ENCODE results near the gene PI3. TPM values are rescaled to one million over a fixed set of nuclear protein-coding genes. Genes with fewer than 3 reads are reported as not detected.

The PI3 gene
- total RNA-seq, 2 donors from 2014 or later: not detected

GRCh38 chr20:45173522-45173921, 1.2 kb upstream of the PI3 start:
- ATAC-seq (no peak), DNase-seq (ENCODE audit: low spot score in 2 of 2) (no peak)
- Mint-ChIP-seq H3K27ac (no peak overlapping the region), H3K36me3 (no peaks in the 10 kb centered on the region), H3K9me3 (no peaks in the 10 kb centered on the region)

GRCh38 chr20:45176526-45177267, 2.0 kb downstream of the PI3 start:
- H3K9me3 Mint-ChIP-seq: no peaks in the 10 kb centered on the region
- H3K27ac Mint-ChIP-seq: no peak overlapping the region
- ATAC-seq (no peak), DNase-seq (ENCODE audit: low spot score in 2 of 2) (no peak)
- no peaks in the 10 kb centered on the region for H3K36me3 Mint-ChIP-seq

- no peak overlapping the region for H3K27ac Mint-ChIP-seq
- ATAC-seq: no peak
- H3K9me3 Mint-ChIP-seq: no peaks in the 10 kb centered on the region
- no peak for DNase-seq (ENCODE audit: low spot score in 2 of 2)
- no peaks in the 10 kb centered on the region for H3K36me3 Mint-ChIP-seq
These were observed 4.5 kb downstream of the PI3 start for GRCh38 chr20:45179166-45179565.

- Mint-ChIP-seq H3K9me3 (no peaks in the 10 kb centered on the region), H3K36me3 (no peaks in the 10 kb centered on the region), H3K27ac (no peak overlapping the region)
- DNase-seq (ENCODE audit: low spot score in 2 of 2) (no peak), ATAC-seq (no peak)
These were observed 6.9 kb downstream of the PI3 start for GRCh38 chr20:45181639-45182038.

- ATAC-seq (no peak), DNase-seq (ENCODE audit: low spot score in 2 of 2) (no peak)
- Mint-ChIP-seq H3K27ac (no peak overlapping the region), H3K36me3 (no peaks in the 10 kb centered on the region), H3K9me3 (no peaks in the 10 kb centered on the region)
These were observed 8.4 kb downstream of the PI3 start for GRCh38 chr20:45183084-45183483.

- Mint-ChIP-seq H3K9me3 (no peaks in the 10 kb centered on the region), H3K36me3 (no peaks in the 10 kb centered on the region), H3K27ac (no peak overlapping the region)
- no peak for ATAC-seq
- DNase-seq (ENCODE audit: low spot score in 2 of 2): no peak
These were observed 13.0 kb downstream of the PI3 start for GRCh38 chr20:45187693-45188092.

GRCh38 chr20:45189067-45189609, 14.4 kb downstream of the PI3 start:
- ATAC-seq (no peak), DNase-seq (ENCODE audit: low spot score in 2 of 2) (no peak)
- no peak overlapping the region for H3K27ac Mint-ChIP-seq
- H3K9me3 Mint-ChIP-seq: no peaks in the 10 kb centered on the region
- no peaks in the 10 kb centered on the region for H3K36me3 Mint-ChIP-seq

- Mint-ChIP-seq H3K9me3 (no peaks in the 10 kb centered on the region), H3K27ac (no peak overlapping the region), H3K36me3 (no peaks in the 10 kb centered on the region)
- ATAC-seq: no peak
- no peak for DNase-seq (ENCODE audit: low spot score in 2 of 2)
These were observed 15.2 kb downstream of the PI3 start for GRCh38 chr20:45189861-45190260.

- no peak for DNase-seq (ENCODE audit: low spot score in 2 of 2)
- H3K36me3 Mint-ChIP-seq: no peaks in the 10 kb centered on the region
- H3K9me3 Mint-ChIP-seq: no peaks in the 10 kb centered on the region
- no peak for ATAC-seq
- no peak overlapping the region for H3K27ac Mint-ChIP-seq
These were observed 17.2 kb downstream of the PI3 start for GRCh38 chr20:45191926-45192325.

GRCh38 chr20:45193331-45193730, 18.6 kb downstream of the PI3 start:
- DNase-seq (ENCODE audit: low spot score in 2 of 2) (no peak), ATAC-seq (no peak)
- Mint-ChIP-seq H3K36me3 (no peaks in the 10 kb centered on the region), H3K27ac (no peak overlapping the region), H3K9me3 (no peaks in the 10 kb centered on the region)

- no peaks in the 10 kb centered on the region for H3K36me3 Mint-ChIP-seq
- ATAC-seq: no peak
- no peak within 1 kb of the TSS for H3K27ac Mint-ChIP-seq
- no peak for DNase-seq (ENCODE audit: low spot score in 2 of 2)
- H3K9me3 Mint-ChIP-seq: peaks cover 5% of the 10 kb centered on the region in 2 donors
These were observed 32.0 kb downstream of the PI3 start, which contains the start of gene SEMG1 for GRCh38 chr20:45206725-45207124. TSS of gene SEMG1 (plus strand) at chr20:45207033. CDS start at chr20:45207054, 21 bp downstream.

GRCh38 chr20:45209924-45210323, 35.2 kb downstream of the PI3 start:
- Mint-ChIP-seq H3K27ac (no peak overlapping the region), H3K36me3 (no peaks in the 10 kb centered on the region), H3K9me3 (no peaks in the 10 kb centered on the region)
- no peak for ATAC-seq
- DNase-seq (ENCODE audit: low spot score in 2 of 2): no peak

GRCh38 chr20:45211569-45212474, 37.1 kb downstream of the PI3 start:
- Mint-ChIP-seq H3K9me3 (no peaks in the 10 kb centered on the region), H3K27ac (no peak overlapping the region), H3K36me3 (no peaks in the 10 kb centered on the region)
- DNase-seq (ENCODE audit: low spot score in 2 of 2) (no peak), ATAC-seq (no peak)

- ATAC-seq (no peak), DNase-seq (ENCODE audit: low spot score in 2 of 2) (no peak)
- Mint-ChIP-seq H3K27ac (no peak overlapping the region), H3K36me3 (no peaks in the 10 kb centered on the region), H3K9me3 (no peaks in the 10 kb centered on the region)
These were observed 38.1 kb downstream of the PI3 start for GRCh38 chr20:45212836-45213235.

- DNase-seq (ENCODE audit: low spot score in 2 of 2) (no peak), ATAC-seq (no peak)
- Mint-ChIP-seq H3K36me3 (no peaks in the 10 kb centered on the region), H3K9me3 (no peaks in the 10 kb centered on the region), H3K27ac (no peak overlapping the region)
These were observed 43.4 kb downstream of the PI3 start for GRCh38 chr20:45218124-45218523.

GRCh38 chr20:45218636-45219035, 43.9 kb downstream of the PI3 start:
- H3K36me3 Mint-ChIP-seq: no peaks in the 10 kb centered on the region
- H3K9me3 Mint-ChIP-seq: no peaks in the 10 kb centered on the region
- DNase-seq (ENCODE audit: low spot score in 2 of 2) (no peak), ATAC-seq (no peak)
- H3K27ac Mint-ChIP-seq: no peak overlapping the region

- DNase-seq (ENCODE audit: low spot score in 2 of 2): no peak
- no peaks in the 10 kb centered on the region for H3K36me3 Mint-ChIP-seq
- no peak for ATAC-seq
- H3K27ac Mint-ChIP-seq: no peak within 1 kb of the TSS
- no peaks in the 10 kb centered on the region for H3K9me3 Mint-ChIP-seq
These were observed 46.4 kb downstream of the PI3 start, which contains the start of gene SEMG2 for GRCh38 chr20:45221076-45221475. TSS of gene SEMG2 (plus strand) at chr20:45221373. CDS start at chr20:45221390, 17 bp downstream.

All from activated naive CD4-positive, alpha-beta T cell treated with anti-CD3 and anti-CD28 coated beads, Interleukin-2, amount 50 U/mL, for 72 hours (primary cell).